Esophagus muscularis mucosa (tissue), 4 donors: ENCODE results near the gene TRIM28. TPM values are rescaled to one million over a fixed set of nuclear protein-coding genes. Genes with fewer than 3 reads are reported as not detected.

ENCODE experiments used
- DNase-seq: peaks from one replicate; pipeline ENCODE4 v3.0.0-alpha.2; 2017; ENCODE audit errors: extremely low spot score
- H3K27ac ChIP-seq, 4 donors: fragments of 200-600 bp; sonication (generic); replicated peaks in 1 of 4; 1 replicate in 3 of 4; 2 replicates in 1 of 4; pipeline ENCODE4 v1.5.1; 2016 to 2019; ENCODE audit warnings: mild to moderate bottlenecking in 1 of 4
- H3K27me3 ChIP-seq, 4 donors: fragments of 200-600 bp; sonication (generic); one replicate each; pipeline versions ENCODE4 v1.5.1 to v1.6.0; 2016 to 2019
- H3K36me3 ChIP-seq, 4 donors: fragments of 200-600 bp; sonication (generic); one replicate each; pipeline ENCODE4 v1.5.1; 2016 to 2019
- H3K4me1 ChIP-seq, 4 donors: fragments of 200-600 bp; sonication (generic); one replicate each; pipeline ENCODE4 v1.5.1; 2016 to 2019
- H3K4me3 ChIP-seq, 4 donors: fragments of 200-600 bp; sonication (generic); 1 replicate in 2 of 4; 2 replicates in 2 of 4; pipeline ENCODE4 v1.5.1; 2016 to 2019; ENCODE audit warnings: mild to moderate bottlenecking in 4 of 4, moderate library complexity in 1 of 4
- H3K9me3 ChIP-seq, 4 donors: fragments of 200-600 bp; sonication (generic); 1 replicate in 3 of 4; 2 replicates in 1 of 4; pipeline ENCODE4 v1.5.1; 2016 to 2019
- EP300 ChIP-seq: sonication (generic); formaldehyde crosslinking; IDR thresholded peaks from one replicate; pipeline ENCODE4 v1.6.1; 2017; ENCODE audit warnings: antibody characterized with exemption
- POLR2A ChIP-seq: fragments of 450-650 bp; IDR thresholded peaks from one replicate; pipeline ENCODE4 v1.6.1; 2017; ENCODE audit warnings: antibody characterized with exemption, moderate library complexity, mild to moderate bottlenecking, low read depth
- POLR2AphosphoS5 ChIP-seq, 2 donors: sonication (generic); formaldehyde crosslinking; IDR thresholded peaks; one replicate each; pipeline ENCODE4 v1.6.1; 2017; ENCODE audit warnings: antibody characterized with exemption in 2 of 2
- WGBS: methylation state at CpG from one replicate; pipeline ENCODE4 v1.1.5; 2018; 5-methylcytosine and 5-hydroxymethylcytosine counted together
- intact Hi-C: fragments of 100-400 bp; cut with DNase I; formaldehyde crosslinking; loops from one replicate; pipeline ENCODE4 v1.15.1; 2023
- total RNA-seq, 4 donors: library from RNA; depleted of rRNA; stranded (reverse); fragments of >200 nt; gene quantifications; one replicate each; pipeline versions ENCODE4 v1.1.0 to v1.2.1, GENCODE V29; 2016
- TF ChIP-seq, protein P1 (sequence below), 3 experiments: fragments of 200-600 bp in 2 of 3; fragments of 450-650 bp in 1 of 3; sonication (generic) in 2 of 3; IDR thresholded peaks; one replicate each; pipeline ENCODE4 v1.5.1; 2017 to 2019; ENCODE audit warnings: antibody characterized with exemption in 3 of 3, mild to moderate bottlenecking in 2 of 3, moderate library complexity in 1 of 3

Gene TRIM28
- total RNA-seq, 4 donors from 2014 or later: 152 to 319 (median 264) TPM

DNA sequence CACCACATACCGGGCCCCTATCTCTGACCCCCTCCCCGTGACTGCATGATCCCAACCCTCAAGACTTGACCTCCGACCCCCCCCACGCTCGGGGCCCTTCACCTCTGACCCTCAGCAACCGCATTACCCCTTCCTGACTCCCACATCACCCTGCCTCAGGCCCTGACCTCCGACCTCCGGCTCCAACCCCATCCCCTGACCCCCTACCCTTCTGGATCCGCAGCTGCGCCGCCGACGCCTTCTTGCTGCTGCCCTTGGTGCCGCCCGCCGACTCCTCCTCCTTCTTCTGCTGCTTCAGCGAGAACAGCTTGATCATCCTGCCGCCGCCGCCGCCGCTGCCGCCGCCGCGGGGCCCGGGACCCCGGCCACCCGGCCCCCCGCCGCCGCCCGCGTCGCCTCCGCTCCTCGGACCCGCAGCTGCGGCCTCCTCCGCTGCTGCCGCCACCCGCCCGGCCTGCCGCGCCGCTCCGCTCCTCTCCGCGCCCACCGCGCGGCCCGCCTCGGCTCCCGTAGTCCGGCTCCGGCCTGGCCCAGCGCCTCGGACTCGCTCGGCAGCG, 14.3 kb downstream of the TRIM28 start, which contains the start of gene UBE2M:
Gene UBE2M, minus strand, starts transcription at position 546 of the 557 bp plus-strand sequence. Its CDS starts 230 bp downstream, at position 316.
- peaks cover 64 to 79% (median 79%) of the 10 kb centered on the region in 4 donors for H3K4me1 ChIP-seq

DNA sequence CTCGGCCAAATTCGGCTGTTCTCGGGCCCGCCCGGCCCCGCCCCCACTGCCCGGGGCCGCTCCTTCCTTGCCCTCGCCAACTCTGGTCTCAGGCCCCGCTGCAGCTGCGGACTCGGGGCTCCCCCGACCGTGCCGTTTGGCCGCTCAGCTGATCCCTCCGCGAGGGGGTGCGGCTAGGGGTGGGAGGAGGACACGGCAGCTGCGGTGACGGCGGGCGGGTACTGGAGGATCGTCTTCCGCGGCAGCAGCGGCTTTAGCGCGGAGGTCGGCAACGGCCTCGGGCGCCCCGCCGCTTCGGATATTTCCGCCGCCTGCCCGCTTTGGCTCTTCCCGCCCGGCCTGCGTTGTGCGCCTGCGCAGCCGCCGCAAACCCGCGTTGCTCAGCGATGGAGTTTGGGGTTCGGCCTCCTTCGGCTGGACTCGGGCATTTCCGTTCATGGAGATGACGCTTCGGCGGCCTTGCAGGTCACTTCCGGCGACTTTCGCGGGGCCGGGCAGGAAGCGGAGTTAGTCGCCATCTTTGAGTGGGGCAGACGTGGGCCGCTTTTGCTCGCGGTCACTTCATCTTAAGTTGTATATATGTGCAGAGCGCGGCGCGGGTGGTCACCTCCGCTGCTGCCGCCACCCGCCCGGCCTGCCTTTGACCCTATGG, 14.9 kb downstream of the TRIM28 start:
- Histone ChIP-seq H3K9me3 (no peaks in the 10 kb centered on the region), H3K27me3 (peaks cover 0 to 8% (median 0%) of the 10 kb centered on the region in 4 donors), H3K4me3 (peak overlapping the region; percentile 67 to 89 (median 84)), H3K4me1 (peaks cover 65 to 79% (median 79%) of the 10 kb centered on the region in 4 donors), H3K36me3 (peaks cover 12 to 20% (median 17%) of the 10 kb centered on the region in 4 donors), H3K27ac (peak overlapping the region; percentile 96 to 100 (median 100))
- WGBS: under 1% methylated on average over 23 of the region's 76 CpGs
- TF ChIP-seq POLR2AphosphoS5 (IDR thresholded peaks at IDR 0.05): peak; percentile 82
- no peak for TF ChIP-seq EP300
- TF ChIP-seq, protein P1, sequence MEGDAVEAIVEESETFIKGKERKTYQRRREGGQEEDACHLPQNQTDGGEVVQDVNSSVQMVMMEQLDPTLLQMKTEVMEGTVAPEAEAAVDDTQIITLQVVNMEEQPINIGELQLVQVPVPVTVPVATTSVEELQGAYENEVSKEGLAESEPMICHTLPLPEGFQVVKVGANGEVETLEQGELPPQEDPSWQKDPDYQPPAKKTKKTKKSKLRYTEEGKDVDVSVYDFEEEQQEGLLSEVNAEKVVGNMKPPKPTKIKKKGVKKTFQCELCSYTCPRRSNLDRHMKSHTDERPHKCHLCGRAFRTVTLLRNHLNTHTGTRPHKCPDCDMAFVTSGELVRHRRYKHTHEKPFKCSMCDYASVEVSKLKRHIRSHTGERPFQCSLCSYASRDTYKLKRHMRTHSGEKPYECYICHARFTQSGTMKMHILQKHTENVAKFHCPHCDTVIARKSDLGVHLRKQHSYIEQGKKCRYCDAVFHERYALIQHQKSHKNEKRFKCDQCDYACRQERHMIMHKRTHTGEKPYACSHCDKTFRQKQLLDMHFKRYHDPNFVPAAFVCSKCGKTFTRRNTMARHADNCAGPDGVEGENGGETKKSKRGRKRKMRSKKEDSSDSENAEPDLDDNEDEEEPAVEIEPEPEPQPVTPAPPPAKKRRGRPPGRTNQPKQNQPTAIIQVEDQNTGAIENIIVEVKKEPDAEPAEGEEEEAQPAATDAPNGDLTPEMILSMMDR (IDR thresholded peaks at IDR 0.05): no peak
- peak; percentile 99 for DNase-seq
- intact Hi-C loops: no loop called here

More for the DNA sequence above, 14.3 kb downstream of the TRIM28 start, which contains the start of gene UBE2M:
- no peak for DNase-seq
- peak within 1 kb of the TSS; percentile 67 to 89 (median 84) for H3K4me3 ChIP-seq
- no peak for TF ChIP-seq POLR2A
- TF ChIP-seq EP300: no peak
- no peak for TF ChIP-seq POLR2AphosphoS5 (IDR thresholded peaks at IDR 0.05)
- TF ChIP-seq, protein P1 (IDR thresholded peaks at IDR 0.05): no peak
- peaks cover 0 to 7% (median 0%) of the 10 kb centered on the region in 4 donors for H3K27me3 ChIP-seq
- peak within 1 kb of the TSS; percentile 96 to 100 (median 100) for H3K27ac ChIP-seq
- 2% methylated on average over 43 of the region's 62 CpGs for WGBS
- peaks cover 12 to 25% (median 20%) of the 10 kb centered on the region in 4 donors for H3K36me3 ChIP-seq
- H3K9me3 ChIP-seq: no peaks in the 10 kb centered on the region
- intact Hi-C loops: no loop called here

DNA sequence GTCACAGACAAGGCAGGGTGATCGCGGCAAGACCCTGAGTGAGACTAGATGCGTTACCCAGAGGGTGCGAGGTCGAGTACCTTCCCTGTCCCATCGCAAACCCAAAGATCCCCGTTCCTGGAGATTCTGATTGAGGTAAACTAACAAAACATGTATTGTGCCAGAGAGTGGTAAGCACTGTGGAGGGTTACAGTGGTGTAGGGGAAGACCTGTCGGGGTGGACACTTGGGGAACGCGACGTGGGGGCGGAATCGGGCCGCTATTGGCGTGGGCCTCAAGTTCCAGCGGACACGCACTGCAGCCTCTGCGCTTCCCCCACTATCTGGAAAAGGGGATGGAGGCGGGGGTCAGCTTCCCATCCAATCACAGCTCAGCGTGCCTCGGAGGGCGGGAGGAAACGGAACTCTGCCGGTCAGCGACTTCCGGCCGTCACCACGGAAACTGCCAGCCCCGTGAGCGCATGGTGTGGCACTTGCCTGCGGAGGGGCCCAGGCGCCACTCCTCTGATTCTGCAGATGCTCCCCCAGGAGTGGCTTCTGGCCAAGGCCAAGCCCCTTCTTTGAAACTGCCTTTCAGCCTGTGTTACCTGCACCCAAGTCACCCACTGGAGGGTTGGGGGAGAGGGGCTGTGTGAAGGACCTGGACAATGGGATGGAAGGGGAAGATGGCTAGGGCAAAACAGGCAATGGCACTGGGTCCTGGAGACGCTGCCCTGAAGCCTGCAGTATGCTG, 15.6 kb downstream of the TRIM28 start:
- TF ChIP-seq POLR2AphosphoS5 (IDR thresholded peaks at IDR 0.05): peak; percentile 76 to 92
- no peak for TF ChIP-seq EP300
- peak; percentile 56 for TF ChIP-seq POLR2A
- peak overlapping the region; percentile 96 to 100 (median 100) for H3K27ac ChIP-seq
- intact Hi-C loops: no loop called here
- H3K27me3 ChIP-seq: peaks cover 0 to 8% (median 0%) of the 10 kb centered on the region in 4 donors
- no peaks in the 10 kb centered on the region for H3K9me3 ChIP-seq
- peak overlapping the region; percentile 67 to 89 (median 84) for H3K4me3 ChIP-seq
- peaks cover 58 to 74% (median 73%) of the 10 kb centered on the region in 4 donors for H3K4me1 ChIP-seq
- H3K36me3 ChIP-seq: peaks cover 12 to 20% (median 16%) of the 10 kb centered on the region in 4 donors
- peak; percentile 98 for DNase-seq
- WGBS: 13% methylated on average over 3 of the region's 33 CpGs

DNA sequence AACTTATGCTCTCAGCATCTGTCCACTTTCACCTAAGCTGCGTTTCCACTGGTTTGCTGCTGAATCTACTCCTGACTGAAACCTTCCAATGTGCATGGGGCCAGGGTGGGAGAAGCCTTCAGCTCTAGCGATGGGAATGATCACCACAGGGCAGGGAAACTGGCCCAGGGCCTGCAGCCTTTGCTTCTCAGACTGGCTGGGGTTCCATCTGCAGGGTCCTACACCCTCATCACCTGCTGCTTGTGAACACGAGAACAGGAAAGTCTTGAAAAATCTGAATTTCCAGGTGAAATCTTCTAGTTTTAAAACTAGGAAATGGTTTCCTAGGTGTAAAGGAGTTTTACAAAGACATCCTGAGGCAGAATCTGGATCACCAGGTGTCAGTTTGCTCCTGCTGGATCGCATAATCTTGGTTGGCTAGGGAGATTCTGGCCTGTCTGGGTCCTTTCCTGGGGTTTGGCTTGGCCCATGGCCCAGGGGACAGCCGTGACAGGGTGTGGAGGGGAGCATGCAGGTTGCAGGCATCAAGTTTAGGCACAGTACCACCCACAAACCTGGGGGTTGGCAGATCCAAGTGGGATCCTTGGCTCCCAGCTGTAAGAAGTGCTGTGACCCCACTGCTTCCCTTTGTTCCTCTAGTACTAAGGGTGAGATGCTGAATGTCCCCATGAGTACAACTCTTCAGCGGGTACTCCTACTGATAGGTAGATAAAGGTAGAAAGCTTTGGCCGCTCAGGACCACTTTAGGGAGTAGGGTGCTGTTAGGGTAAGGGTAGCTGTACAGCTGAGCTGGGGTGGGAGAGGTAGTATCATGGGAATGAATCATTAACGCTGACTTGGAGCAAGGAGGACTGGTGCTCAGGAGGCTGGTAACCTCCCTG, 16.4 kb downstream of the TRIM28 start:
- H3K9me3 ChIP-seq: no peaks in the 10 kb centered on the region
- peaks cover 0 to 8% (median 0%) of the 10 kb centered on the region in 4 donors for H3K27me3 ChIP-seq
- peaks cover 12 to 20% (median 16%) of the 10 kb centered on the region in 4 donors for H3K36me3 ChIP-seq
- no peak for DNase-seq
- intact Hi-C loops: no loop called here
- TF ChIP-seq POLR2AphosphoS5 (IDR thresholded peaks at IDR 0.05): no peak
- TF ChIP-seq, protein P1 (IDR thresholded peaks at IDR 0.05): no peak
- no peak for TF ChIP-seq EP300
- no peak for TF ChIP-seq POLR2A
- peak overlapping the region; percentile 67 to 89 (median 84) for H3K4me3 ChIP-seq
- H3K4me1 ChIP-seq: peaks cover 56 to 71% (median 71%) of the 10 kb centered on the region in 4 donors
- H3K27ac ChIP-seq: peak overlapping the region; percentile 96 to 100 (median 100)
- 80% methylated on average over 7 of the region's 8 CpGs for WGBS
